RWPE2 (cell line): ENCODE data around the gene GPC5.

Source experiments
- ATAC-seq: fragments of 200-7000 bp; cut with Tn5 transposase; 3 replicates; pipeline ENCODE4 v1.9.1; 2021; ENCODE audit warnings: low read depth
- DNase-seq: peaks from one replicate; pipeline ENCODE4 v3.0.0-alpha.2; 2020; ENCODE audit warnings: low spot score
- H3K27ac ChIP-seq: fragments of 450-650 bp; 2 replicates; pipeline ENCODE4 v1.5.1; 2017; ENCODE audit warnings: mild to moderate bottlenecking; ENCODE audit not compliant: poor library complexity, severe bottlenecking
- H3K27me3 ChIP-seq: fragments of 250-450 bp; sonication (Bioruptor Pico); 2 replicates; pipeline ENCODE4 v1.5.1; 2021; ENCODE audit warnings: mild to moderate bottlenecking, moderate library complexity; ENCODE audit not compliant: insufficient read depth, poor library complexity, severe bottlenecking
- H3K36me3 ChIP-seq: fragments of 250-450 bp; sonication (Bioruptor Pico); 2 replicates; pipeline ENCODE4 v1.5.1; 2020; ENCODE audit warnings: low read depth, mild to moderate bottlenecking, moderate library complexity
- H3K4me1 ChIP-seq: fragments of 250-450 bp; sonication (Bioruptor Pico); 2 replicates; pipeline ENCODE4 v1.5.1; 2021; ENCODE audit warnings: mild to moderate bottlenecking, moderate library complexity; ENCODE audit not compliant: insufficient read depth, poor library complexity, severe bottlenecking
- H3K4me3 ChIP-seq: fragments of 250-450 bp; sonication (Bioruptor Pico); 2 replicates; pipeline ENCODE4 v1.5.1; 2021; ENCODE audit warnings: mild to moderate bottlenecking, moderate library complexity; ENCODE audit not compliant: severe bottlenecking
- H3K9me3 ChIP-seq: fragments of 250-450 bp; sonication (Bioruptor Pico); 2 replicates; pipeline ENCODE4 v1.5.1; 2021; ENCODE audit warnings: mild to moderate bottlenecking, moderate library complexity; ENCODE audit not compliant: severe bottlenecking
- CTCF ChIP-seq: fragments of 450-650 bp; IDR thresholded peaks from one replicate; pipeline ENCODE4 v1.5.1; 2017; ENCODE audit warnings: mild to moderate bottlenecking, moderate library complexity; ENCODE audit not compliant: poor library complexity, severe bottlenecking

GPC5 gene

GRCh38 chr13:91659256-91660075, 261.0 kb downstream of the GPC5 start:
- no peaks in the 10 kb centered on the region for H3K9me3 ChIP-seq
- no peak for ATAC-seq
- TF ChIP-seq CTCF: no peak
- DNase-seq: no peak
- H3K4me1 ChIP-seq: no peaks in the 10 kb centered on the region
- H3K27me3 ChIP-seq: peaks cover 3% of the 10 kb centered on the region
- no peaks in the 10 kb centered on the region for H3K36me3 ChIP-seq
- no peak overlapping the region for H3K27ac ChIP-seq
- H3K4me3 ChIP-seq: no peak overlapping the region

GRCh38 chr13:91660076-91660415, 261.6 kb downstream of the GPC5 start:
- no peaks in the 10 kb centered on the region for H3K36me3 ChIP-seq
- H3K9me3 ChIP-seq: no peaks in the 10 kb centered on the region
- no peak for TF ChIP-seq CTCF
- no peak for ATAC-seq
- no peaks in the 10 kb centered on the region for H3K27me3 ChIP-seq
- H3K4me3 ChIP-seq: no peak overlapping the region
- no peaks in the 10 kb centered on the region for H3K4me1 ChIP-seq
- DNase-seq: no peak
- H3K27ac ChIP-seq: no peak overlapping the region

- Histone ChIP-seq H3K27ac (no peak overlapping the region), H3K4me3 (no peak overlapping the region), H3K36me3 (no peaks in the 10 kb centered on the region), H3K27me3 (no peaks in the 10 kb centered on the region), H3K4me1 (no peaks in the 10 kb centered on the region), H3K9me3 (no peaks in the 10 kb centered on the region)
- ATAC-seq (no peak), DNase-seq (no peak)
- no peak for TF ChIP-seq CTCF
These were observed 263.5 kb downstream of the GPC5 start for GRCh38 chr13:91661692-91662490.

GRCh38 chr13:91664039-91664438, 265.6 kb downstream of the GPC5 start:
- ATAC-seq: peak; percentile 97
- H3K27me3 ChIP-seq: no peaks in the 10 kb centered on the region
- H3K4me1 ChIP-seq: no peaks in the 10 kb centered on the region
- TF ChIP-seq CTCF: no peak
- H3K4me3 ChIP-seq: no peak overlapping the region
- H3K36me3 ChIP-seq: no peaks in the 10 kb centered on the region
- no peak for DNase-seq
- H3K9me3 ChIP-seq: peaks cover 4% of the 10 kb centered on the region
- no peak overlapping the region for H3K27ac ChIP-seq
